CD14-positive monocyte (primary cell): Measurements from ENCODE around the gene PLOD1. TPM values are rescaled to one million over a fixed set of nuclear protein-coding genes. Genes with fewer than 3 reads are reported as not detected.

ENCODE experiments used
- DNase-seq, 3 donors: peaks; one replicate each; pipeline ENCODE4 v3.0.0-alpha.2; 2011 to 2022
- H2AFZ ChIP-seq: 2 replicates; pipeline ENCODE4 v1.6.0; 2012; ENCODE audit warnings: mild to moderate bottlenecking, low read depth, low read length, inconsistent platforms; ENCODE audit not compliant: insufficient read depth, poor library complexity, severe bottlenecking
- H3K27ac ChIP-seq, 2 donors: 1 replicate in 1 of 2; 2 replicates in 1 of 2; pipeline ENCODE4 v1.5.1; 2012 to 2013; ENCODE audit warnings: low read length in 2 of 2, control low read depth in 1 of 2, inconsistent platforms in 1 of 2, low read depth in 1 of 2, mild to moderate bottlenecking in 1 of 2
- H3K27me3 ChIP-seq, 2 donors: one replicate each; pipeline versions ENCODE4 v1.6.0 to v1.6.1; 2011 to 2013; ENCODE audit warnings: low read length in 2 of 2; ENCODE audit not compliant: control insufficient read depth in 2 of 2, insufficient read depth in 2 of 2
- H3K36me3 ChIP-seq, 2 donors: replicated peaks in 1 of 2; 1 replicate in 1 of 2; 2 replicates in 1 of 2; pipeline versions ENCODE4 v1.5.1 to v1.6.1; 2012 to 2013; ENCODE audit warnings: low read length in 2 of 2, control low read depth in 1 of 2, inconsistent platforms in 1 of 2, mild to moderate bottlenecking in 1 of 2; ENCODE audit not compliant: insufficient read depth in 2 of 2, control insufficient read depth in 1 of 2
- H3K4me1 ChIP-seq, 2 donors: 1 replicate in 1 of 2; 2 replicates in 1 of 2; pipeline versions ENCODE4 v1.5.1 to v1.6.1; 2012 to 2013; ENCODE audit warnings: low read length in 2 of 2, control low read depth in 1 of 2, inconsistent platforms in 1 of 2, mild to moderate bottlenecking in 1 of 2, moderate library complexity in 1 of 2; ENCODE audit not compliant: insufficient read depth in 2 of 2, control insufficient read depth in 1 of 2
- H3K4me2 ChIP-seq: replicated peaks from 2 replicates; pipeline ENCODE3; 2012; ENCODE audit warnings: low read length, moderate library complexity, mild to moderate bottlenecking; ENCODE audit not compliant: poor library complexity, severe bottlenecking; ENCODE audit errors: extremely low read depth
- H3K4me3 ChIP-seq, 3 experiments: fragments of 200-600 bp in 1 of 3; sonication (generic) in 1 of 3; replicated peaks in 1 of 3; 1 replicate in 2 of 3; 2 replicates in 1 of 3; pipeline ENCODE4 v1.5.1; 2011 to 2013; ENCODE audit warnings: low read length in 3 of 3, mild to moderate bottlenecking in 3 of 3, control low read depth in 2 of 3, low read depth in 2 of 3, inconsistent platforms in 1 of 3, moderate library complexity in 1 of 3
- H3K79me2 ChIP-seq: 2 replicates; pipeline ENCODE4 v1.6.0; 2012; ENCODE audit warnings: mild to moderate bottlenecking, control low read depth, inconsistent platforms, low read length, moderate library complexity; ENCODE audit not compliant: insufficient read depth
- H3K9ac ChIP-seq: 2 replicates; pipeline ENCODE4 v1.6.0; 2017; ENCODE audit warnings: low read length, mild to moderate bottlenecking; ENCODE audit not compliant: insufficient read depth, poor library complexity, severe bottlenecking
- H3K9me3 ChIP-seq, 2 donors: replicated peaks in 1 of 2; 1 replicate in 1 of 2; 2 replicates in 1 of 2; pipeline versions ENCODE4 v1.5.1 to v1.6.1; 2012 to 2013; ENCODE audit warnings: low read length in 2 of 2, control low read depth in 1 of 2; ENCODE audit not compliant: control insufficient read depth in 1 of 2, insufficient read depth in 1 of 2
- H4K20me1 ChIP-seq: 2 replicates; pipeline ENCODE4 v1.6.0; 2012; ENCODE audit warnings: mild to moderate bottlenecking, low read length, control low read depth, moderate library complexity; ENCODE audit not compliant: insufficient read depth
- H3K27ac Mint-ChIP-seq, 7 donors: one replicate each; pipeline ENCODE4 v1.8.0; 2020; ENCODE audit warnings: mild to moderate bottlenecking in 7 of 7, mixed read lengths in 7 of 7, moderate library complexity in 6 of 7, inconsistent platforms in 2 of 7
- H3K27me3 Mint-ChIP-seq, 3 donors: one replicate each; pipeline ENCODE4 v1.8.0; 2021 to 2022; ENCODE audit warnings: low read depth in 3 of 3, mild to moderate bottlenecking in 3 of 3, mixed read lengths in 3 of 3, moderate library complexity in 3 of 3, inconsistent platforms in 1 of 3
- H3K36me3 Mint-ChIP-seq, 2 donors: one replicate each; pipeline ENCODE4 v1.8.0; 2020; ENCODE audit warnings: mixed read lengths in 2 of 2, inconsistent platforms in 1 of 2, mild to moderate bottlenecking in 1 of 2
- H3K4me1 Mint-ChIP-seq: one replicate; pipeline ENCODE4 v1.8.0; 2020; ENCODE audit warnings: mild to moderate bottlenecking, mixed read lengths
- H3K4me3 Mint-ChIP-seq, 2 donors: one replicate each; pipeline ENCODE4 v1.8.0; 2020; ENCODE audit warnings: mild to moderate bottlenecking in 2 of 2, mixed read lengths in 2 of 2, moderate library complexity in 1 of 2
- H3K9me3 Mint-ChIP-seq, 7 donors: one replicate each; pipeline ENCODE4 v1.8.0; 2020 to 2022; ENCODE audit warnings: mixed read lengths in 7 of 7, mild to moderate bottlenecking in 6 of 7, moderate library complexity in 6 of 7, inconsistent platforms in 2 of 7
- WGBS: methylation state at CpG from one replicate; pipeline ENCODE4 v1.1.5; 2013; ENCODE audit warnings: missing lambda C conversion rate; ENCODE audit not compliant: insufficient coverage; 5-methylcytosine and 5-hydroxymethylcytosine counted together
- intact Hi-C, 2 donors: fragments of 100-400 bp; cut with micrococcal nuclease; formaldehyde crosslinking; loops; one replicate each; pipeline versions ENCODE4 v1.15.0 to v1.15.1; 2023
- polyA plus RNA-seq, 3 donors: library from polyadenylated mRNA; depleted of rRNA in 1 of 3; unstranded in 2 of 3; stranded (reverse) in 1 of 3; fragments of 300-500 nt in 2 of 3; fragments of >200 nt in 1 of 3; fragmentation: Illumina TruSeq in 2 of 3; gene quantifications; 1 replicate in 2 of 3; 2 replicates in 1 of 3; pipeline ENCODE4 v1.2.3, GENCODE V29; 2012 to 2021
- TF ChIP-seq, protein P1 (sequence below): fragments of 200-600 bp; IDR thresholded peaks from one replicate; pipeline ENCODE4 v1.8.0; 2022; ENCODE audit warnings: antibody characterized with exemption, mild to moderate bottlenecking

The PLOD1 gene
- polyA plus RNA-seq, 3 donors: 44.5 to 53.4 (median 53.1) TPM

GRCh38 chr1:11904978-11905377, 29.5 kb upstream of the PLOD1 start:
- Histone ChIP-seq H3K36me3 (no peaks in the 10 kb centered on the region), H3K27ac (no peak overlapping the region), H2AFZ (no peak overlapping the region), H3K4me2 (no peak overlapping the region), H3K27me3 (peaks cover 4 to 11% of the 10 kb centered on the region in 2 donors), H3K9ac (no peak overlapping the region), H3K4me1 (peaks cover 8 to 10% of the 10 kb centered on the region in 2 donors), H3K9me3 (no peaks in the 10 kb centered on the region), H3K4me3 (no peak overlapping the region), H3K79me2 (no peaks in the 10 kb centered on the region), H4K20me1 (no peaks in the 10 kb centered on the region)
- 100% methylated on average over 2 of the region's 5 CpGs for WGBS
- H3K4me1 Mint-ChIP-seq: peaks cover 13% of the 10 kb centered on the region
- peaks cover 9 to 21% (median 16%) of the 10 kb centered on the region in 3 donors for H3K27me3 Mint-ChIP-seq
- no peak for DNase-seq
- intact Hi-C loops: loop anchor here (5.0 to 10.0 kb wide), 5 partner anchors 72 to 630 kb away; partner anchors contain the start of genes AGTRAP (in 1 of the 2), CLCN6 (in 1 of the 2), MFN2 (in 1 of the 2) and MTHFR (in 1 of the 2)
- TF ChIP-seq, protein P1, sequence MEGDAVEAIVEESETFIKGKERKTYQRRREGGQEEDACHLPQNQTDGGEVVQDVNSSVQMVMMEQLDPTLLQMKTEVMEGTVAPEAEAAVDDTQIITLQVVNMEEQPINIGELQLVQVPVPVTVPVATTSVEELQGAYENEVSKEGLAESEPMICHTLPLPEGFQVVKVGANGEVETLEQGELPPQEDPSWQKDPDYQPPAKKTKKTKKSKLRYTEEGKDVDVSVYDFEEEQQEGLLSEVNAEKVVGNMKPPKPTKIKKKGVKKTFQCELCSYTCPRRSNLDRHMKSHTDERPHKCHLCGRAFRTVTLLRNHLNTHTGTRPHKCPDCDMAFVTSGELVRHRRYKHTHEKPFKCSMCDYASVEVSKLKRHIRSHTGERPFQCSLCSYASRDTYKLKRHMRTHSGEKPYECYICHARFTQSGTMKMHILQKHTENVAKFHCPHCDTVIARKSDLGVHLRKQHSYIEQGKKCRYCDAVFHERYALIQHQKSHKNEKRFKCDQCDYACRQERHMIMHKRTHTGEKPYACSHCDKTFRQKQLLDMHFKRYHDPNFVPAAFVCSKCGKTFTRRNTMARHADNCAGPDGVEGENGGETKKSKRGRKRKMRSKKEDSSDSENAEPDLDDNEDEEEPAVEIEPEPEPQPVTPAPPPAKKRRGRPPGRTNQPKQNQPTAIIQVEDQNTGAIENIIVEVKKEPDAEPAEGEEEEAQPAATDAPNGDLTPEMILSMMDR: no peak
- H3K9me3 Mint-ChIP-seq: no peaks in the 10 kb centered on the region
- H3K36me3 Mint-ChIP-seq: no peaks in the 10 kb centered on the region
- H3K27ac Mint-ChIP-seq: no peak overlapping the region
- H3K4me3 Mint-ChIP-seq: no peak overlapping the region

DNA sequence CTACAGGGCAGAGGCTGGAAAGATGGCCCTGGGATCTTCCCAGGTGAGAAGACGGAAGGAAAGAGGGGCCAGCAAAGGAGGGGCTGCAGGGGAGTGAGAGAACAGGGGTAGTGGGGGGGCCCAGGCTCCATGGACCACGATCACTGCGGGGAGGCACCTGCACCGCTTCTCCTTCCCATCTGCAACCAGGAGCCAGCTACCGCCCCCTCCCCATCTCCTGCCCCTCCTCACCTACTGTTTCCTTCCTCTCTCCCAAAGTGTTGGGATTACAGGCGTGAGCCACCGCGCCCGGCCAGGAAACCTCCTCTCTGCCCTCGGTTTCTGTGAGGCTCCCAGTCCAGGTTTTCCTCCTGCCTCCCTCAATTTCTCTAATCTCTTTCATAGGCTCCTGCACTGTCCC, 27.6 kb upstream of the PLOD1 start:
- Mint-ChIP-seq H3K27me3 (peaks cover 1 to 6% (median 5%) of the 10 kb centered on the region in 3 donors), H3K4me3 (no peak overlapping the region), H3K9me3 (no peaks in the 10 kb centered on the region), H3K27ac (peak overlapping the region in 1 of 7 donors; percentile 30), H3K36me3 (no peaks in the 10 kb centered on the region), H3K4me1 (peaks cover 15% of the 10 kb centered on the region)
- no peaks in the 10 kb centered on the region for H3K79me2 ChIP-seq
- H3K9ac ChIP-seq: no peak overlapping the region
- H3K4me3 ChIP-seq: no peak overlapping the region
- no peaks in the 10 kb centered on the region for H4K20me1 ChIP-seq
- H3K9me3 ChIP-seq: no peaks in the 10 kb centered on the region
- H3K27ac ChIP-seq: no peak overlapping the region
- intact Hi-C loops: loop anchor here (1.0 to 10.0 kb wide), 6 partner anchors 68 to 632 kb away; partner anchors contain the start of genes AGTRAP (in 1 of the 2), CLCN6 (in 1 of the 2), MFN2 (in 1 of the 2) and MTHFR (in 1 of the 2)
- H3K27me3 ChIP-seq: no peaks in the 10 kb centered on the region
- H2AFZ ChIP-seq: no peak overlapping the region
- no peak overlapping the region for H3K4me2 ChIP-seq
- 73% methylated on average over 6 of the region's 10 CpGs for WGBS
- peaks cover 8 to 11% of the 10 kb centered on the region in 2 donors for H3K4me1 ChIP-seq
- TF ChIP-seq, protein P1: no peak
- DNase-seq: no peak
- no peaks in the 10 kb centered on the region for H3K36me3 ChIP-seq
